CD14-positive monocyte (primary cell): ENCODE results near the gene ELMO1. TPM values are rescaled to one million over a fixed set of nuclear protein-coding genes. Genes with fewer than 3 reads are reported as not detected.

Experiments used
- DNase-seq, 3 donors: peaks; one replicate each; pipeline ENCODE4 v3.0.0-alpha.2; 2011 to 2022
- H2AFZ ChIP-seq: 2 replicates; pipeline ENCODE4 v1.6.0; 2012; ENCODE audit warnings: mild to moderate bottlenecking, low read depth, low read length, inconsistent platforms; ENCODE audit not compliant: insufficient read depth, poor library complexity, severe bottlenecking
- H3K27ac ChIP-seq, 2 donors: 1 replicate in 1 of 2; 2 replicates in 1 of 2; pipeline ENCODE4 v1.5.1; 2012 to 2013; ENCODE audit warnings: low read length in 2 of 2, control low read depth in 1 of 2, inconsistent platforms in 1 of 2, low read depth in 1 of 2, mild to moderate bottlenecking in 1 of 2
- H3K27me3 ChIP-seq, 2 donors: one replicate each; pipeline versions ENCODE4 v1.6.0 to v1.6.1; 2011 to 2013; ENCODE audit warnings: low read length in 2 of 2; ENCODE audit not compliant: control insufficient read depth in 2 of 2, insufficient read depth in 2 of 2
- H3K36me3 ChIP-seq, 2 donors: replicated peaks in 1 of 2; 1 replicate in 1 of 2; 2 replicates in 1 of 2; pipeline versions ENCODE4 v1.5.1 to v1.6.1; 2012 to 2013; ENCODE audit warnings: low read length in 2 of 2, control low read depth in 1 of 2, inconsistent platforms in 1 of 2, mild to moderate bottlenecking in 1 of 2; ENCODE audit not compliant: insufficient read depth in 2 of 2, control insufficient read depth in 1 of 2
- H3K4me1 ChIP-seq, 2 donors: 1 replicate in 1 of 2; 2 replicates in 1 of 2; pipeline versions ENCODE4 v1.5.1 to v1.6.1; 2012 to 2013; ENCODE audit warnings: low read length in 2 of 2, control low read depth in 1 of 2, inconsistent platforms in 1 of 2, mild to moderate bottlenecking in 1 of 2, moderate library complexity in 1 of 2; ENCODE audit not compliant: insufficient read depth in 2 of 2, control insufficient read depth in 1 of 2
- H3K4me2 ChIP-seq: replicated peaks from 2 replicates; pipeline ENCODE3; 2012; ENCODE audit warnings: low read length, moderate library complexity, mild to moderate bottlenecking; ENCODE audit not compliant: poor library complexity, severe bottlenecking; ENCODE audit errors: extremely low read depth
- H3K4me3 ChIP-seq, 3 experiments: fragments of 200-600 bp in 1 of 3; sonication (generic) in 1 of 3; replicated peaks in 1 of 3; 1 replicate in 2 of 3; 2 replicates in 1 of 3; pipeline ENCODE4 v1.5.1; 2011 to 2013; ENCODE audit warnings: low read length in 3 of 3, mild to moderate bottlenecking in 3 of 3, control low read depth in 2 of 3, low read depth in 2 of 3, inconsistent platforms in 1 of 3, moderate library complexity in 1 of 3
- H3K79me2 ChIP-seq: 2 replicates; pipeline ENCODE4 v1.6.0; 2012; ENCODE audit warnings: mild to moderate bottlenecking, control low read depth, inconsistent platforms, low read length, moderate library complexity; ENCODE audit not compliant: insufficient read depth
- H3K9ac ChIP-seq: 2 replicates; pipeline ENCODE4 v1.6.0; 2017; ENCODE audit warnings: low read length, mild to moderate bottlenecking; ENCODE audit not compliant: insufficient read depth, poor library complexity, severe bottlenecking
- H3K9me3 ChIP-seq, 2 donors: replicated peaks in 1 of 2; 1 replicate in 1 of 2; 2 replicates in 1 of 2; pipeline versions ENCODE4 v1.5.1 to v1.6.1; 2012 to 2013; ENCODE audit warnings: low read length in 2 of 2, control low read depth in 1 of 2; ENCODE audit not compliant: control insufficient read depth in 1 of 2, insufficient read depth in 1 of 2
- H4K20me1 ChIP-seq: 2 replicates; pipeline ENCODE4 v1.6.0; 2012; ENCODE audit warnings: mild to moderate bottlenecking, low read length, control low read depth, moderate library complexity; ENCODE audit not compliant: insufficient read depth
- H3K27ac Mint-ChIP-seq, 7 donors: one replicate each; pipeline ENCODE4 v1.8.0; 2020; ENCODE audit warnings: mild to moderate bottlenecking in 7 of 7, mixed read lengths in 7 of 7, moderate library complexity in 6 of 7, inconsistent platforms in 2 of 7
- H3K27me3 Mint-ChIP-seq, 3 donors: one replicate each; pipeline ENCODE4 v1.8.0; 2021 to 2022; ENCODE audit warnings: low read depth in 3 of 3, mild to moderate bottlenecking in 3 of 3, mixed read lengths in 3 of 3, moderate library complexity in 3 of 3, inconsistent platforms in 1 of 3
- H3K36me3 Mint-ChIP-seq, 2 donors: one replicate each; pipeline ENCODE4 v1.8.0; 2020; ENCODE audit warnings: mixed read lengths in 2 of 2, inconsistent platforms in 1 of 2, mild to moderate bottlenecking in 1 of 2
- H3K4me1 Mint-ChIP-seq: one replicate; pipeline ENCODE4 v1.8.0; 2020; ENCODE audit warnings: mild to moderate bottlenecking, mixed read lengths
- H3K4me3 Mint-ChIP-seq, 2 donors: one replicate each; pipeline ENCODE4 v1.8.0; 2020; ENCODE audit warnings: mild to moderate bottlenecking in 2 of 2, mixed read lengths in 2 of 2, moderate library complexity in 1 of 2
- H3K9me3 Mint-ChIP-seq, 7 donors: one replicate each; pipeline ENCODE4 v1.8.0; 2020 to 2022; ENCODE audit warnings: mixed read lengths in 7 of 7, mild to moderate bottlenecking in 6 of 7, moderate library complexity in 6 of 7, inconsistent platforms in 2 of 7
- CTCF ChIP-seq: fragments of 200-600 bp; IDR thresholded peaks from one replicate; pipeline ENCODE4 v1.8.0; 2022; ENCODE audit warnings: antibody characterized with exemption, mild to moderate bottlenecking
- WGBS: methylation state at CpG from one replicate; pipeline ENCODE4 v1.1.5; 2013; ENCODE audit warnings: missing lambda C conversion rate; ENCODE audit not compliant: insufficient coverage; 5-methylcytosine and 5-hydroxymethylcytosine counted together
- intact Hi-C, 2 donors: fragments of 100-400 bp; cut with micrococcal nuclease; formaldehyde crosslinking; loops; one replicate each; pipeline versions ENCODE4 v1.15.0 to v1.15.1; 2023
- polyA plus RNA-seq, 3 donors: library from polyadenylated mRNA; depleted of rRNA in 1 of 3; unstranded in 2 of 3; stranded (reverse) in 1 of 3; fragments of 300-500 nt in 2 of 3; fragments of >200 nt in 1 of 3; fragmentation: Illumina TruSeq in 2 of 3; gene quantifications; 1 replicate in 2 of 3; 2 replicates in 1 of 3; pipeline ENCODE4 v1.2.3, GENCODE V29; 2012 to 2021

ELMO1 gene
- polyA plus RNA-seq, 3 donors, result 46.6 to 50.2 (median 46.7) TPM

- no peak for TF ChIP-seq CTCF
- Mint-ChIP-seq H3K27me3 (no peaks in the 10 kb centered on the region), H3K9me3 (no peaks in the 10 kb centered on the region), H3K36me3 (peaks cover 6 to 13% of the 10 kb centered on the region in 2 donors), H3K27ac (peak overlapping the region in 1 of 7 donors; percentile 27), H3K4me1 (peaks cover 19% of the 10 kb centered on the region), H3K4me3 (no peak overlapping the region)
- H4K20me1 ChIP-seq, result peaks cover 86% of the 10 kb centered on the region
- peaks cover 9 to 13% of the 10 kb centered on the region in 2 donors for H3K4me1 ChIP-seq
- intact Hi-C loops, result no loop called here
- no peaks in the 10 kb centered on the region for H3K27me3 ChIP-seq
- no peaks in the 10 kb centered on the region for H3K79me2 ChIP-seq
- no peak overlapping the region for H3K4me3 ChIP-seq
- DNase-seq, result no peak
- no peak overlapping the region for H3K9ac ChIP-seq
- WGBS, result 92% methylated on average over 4 of the region's 5 CpGs
- peaks cover 0 to 22% of the 10 kb centered on the region in 2 donors for H3K36me3 ChIP-seq
- H3K4me2 ChIP-seq, result no peak overlapping the region
- no peak overlapping the region for H2AFZ ChIP-seq
- H3K9me3 ChIP-seq, result no peaks in the 10 kb centered on the region
- H3K27ac ChIP-seq, result no peak overlapping the region
Observed at GRCh38 chr7:36928311-36928710, 520.4 kb downstream of the ELMO1 start.

- H3K79me2 ChIP-seq, result peaks cover 9% of the 10 kb centered on the region
- 91% methylated on average over 2 of the region's 3 CpGs for WGBS
- H3K4me3 ChIP-seq, result no peak overlapping the region
- DNase-seq, result no peak
- peaks cover 84% of the 10 kb centered on the region for H4K20me1 ChIP-seq
- no peak for TF ChIP-seq CTCF
- H3K36me3 Mint-ChIP-seq, result peaks cover 4 to 7% of the 10 kb centered on the region in 2 donors
- H3K9me3 ChIP-seq, result peaks cover 0 to 4% of the 10 kb centered on the region in 2 donors
- no peak overlapping the region for H3K4me2 ChIP-seq
- no peak overlapping the region for H3K4me3 Mint-ChIP-seq
- peaks cover 9 to 14% of the 10 kb centered on the region in 2 donors for H3K4me1 ChIP-seq
- no peak overlapping the region for H3K27ac Mint-ChIP-seq
- no peak overlapping the region for H3K27ac ChIP-seq
- peaks cover 24% of the 10 kb centered on the region for H3K4me1 Mint-ChIP-seq
- H3K9me3 Mint-ChIP-seq, result peaks cover 0 to 6% (median 3%) of the 10 kb centered on the region in 7 donors
- no peak overlapping the region for H3K9ac ChIP-seq
- no peaks in the 10 kb centered on the region for H3K27me3 ChIP-seq
- no peak overlapping the region for H2AFZ ChIP-seq
- peaks cover 0 to 6% of the 10 kb centered on the region in 2 donors for H3K36me3 ChIP-seq
- peaks cover 0 to 2% (median 0%) of the 10 kb centered on the region in 3 donors for H3K27me3 Mint-ChIP-seq
- intact Hi-C loops, result no loop called here
Observed at GRCh38 chr7:36925691-36926090, 523.0 kb downstream of the ELMO1 start.
